Measurements from ENCODE around the gene PTH2.

DNA sequence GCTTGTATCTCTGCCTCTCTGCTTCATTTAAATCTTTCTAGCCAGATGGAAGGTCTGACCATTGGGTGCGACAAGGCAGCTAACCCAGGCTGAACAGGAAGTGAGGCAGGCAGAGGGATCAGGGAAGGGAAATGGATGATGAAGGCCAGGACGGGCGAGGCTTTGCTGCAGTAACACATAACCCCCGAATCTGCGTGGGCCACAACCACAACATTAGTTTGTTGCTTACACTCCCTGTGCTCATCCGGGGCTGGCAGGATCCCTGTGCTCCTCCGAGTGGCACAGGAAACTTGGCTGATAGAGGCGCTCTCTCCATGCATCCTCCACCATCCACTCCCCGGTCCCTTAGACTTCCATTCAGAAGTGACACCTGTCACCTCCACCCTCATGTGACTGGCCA is 49.7 kb upstream of the PTH2 start:
- no peak for TF ChIP-seq CTCF (IDR thresholded peaks at IDR 0.05; ENCODE audit: control extremely low read depth in 1 of 3, insufficient read depth in 1 of 3, low read depth in 1 of 3, low read length in 3 of 3)
- TF ChIP-seq POLR2AphosphoS5 (IDR thresholded peaks at IDR 0.05; ENCODE audit: low read depth, low read length): no peak
- TF ChIP-seq TEAD4 (IDR thresholded peaks at IDR 0.05; ENCODE audit: low read depth, low read length): no peak
- TF ChIP-seq SUZ12 (IDR thresholded peaks at IDR 0.05; ENCODE audit: low read length): no peak
- no peak for TF ChIP-seq SP1 (IDR thresholded peaks at IDR 0.05; ENCODE audit: low read depth, low read length)
